Muscle of leg (tissue), 11 donors: Measurements from ENCODE around the gene UBAC2. TPM values are rescaled to one million over a fixed set of nuclear protein-coding genes. Genes with fewer than 3 reads are reported as not detected.

Experiments used
- DNase-seq: peaks from one replicate; pipeline ENCODE4 v3.0.0; 2013
- H3K27ac ChIP-seq: one replicate; pipeline ENCODE4 v1.5.1; 2013; ENCODE audit warnings: mild to moderate bottlenecking, low read length, control low read depth
- H3K27me3 ChIP-seq: one replicate; pipeline ENCODE4 v1.6.1; 2013; ENCODE audit warnings: low read length; ENCODE audit not compliant: control insufficient read depth, insufficient read depth
- H3K36me3 ChIP-seq: one replicate; pipeline ENCODE4 v1.6.1; 2013; ENCODE audit warnings: low read length; ENCODE audit not compliant: control insufficient read depth, insufficient read depth
- H3K4me1 ChIP-seq: one replicate; pipeline ENCODE4 v1.6.1; 2013; ENCODE audit warnings: low read length; ENCODE audit not compliant: control insufficient read depth, insufficient read depth
- H3K4me3 ChIP-seq: one replicate; pipeline ENCODE4 v1.5.1; 2013; ENCODE audit warnings: low read length, control low read depth
- H3K9me3 ChIP-seq: replicated peaks from 2 replicates; pipeline ENCODE4 v1.6.1; 2013; ENCODE audit warnings: low read depth, low read length; ENCODE audit not compliant: control insufficient read depth
- WGBS: methylation state at CpG from one replicate; pipeline ENCODE4 v1.1.5; 2013; ENCODE audit warnings: missing lambda C conversion rate; ENCODE audit not compliant: insufficient coverage; 5-methylcytosine and 5-hydroxymethylcytosine counted together
- polyA plus RNA-seq, 8 donors: library from polyadenylated mRNA; unstranded; fragments of 120-200 nt; gene quantifications; one replicate each; pipeline versions ENCODE4 v1.2.1 to v1.2.3, GENCODE V29; 2013; ENCODE audit warnings: inconsistent platforms in 1 of 8, low replicate concordance in 1 of 8; ENCODE audit not compliant: insufficient read length in 8 of 8, insufficient read depth in 1 of 8
- total RNA-seq: library from RNA; stranded (reverse); fragments of 120-200 nt; gene quantifications from one replicate; pipeline ENCODE4 v1.2.4, GENCODE V29; 2013

The UBAC2 gene
- total and polyA plus RNA-seq, 9 donors, result 46.3 to 92.6 (median 84.7) TPM

GRCh38 chr13:99256283-99256682 lies 55.6 kb downstream of the UBAC2 start:
- H3K9me3 ChIP-seq, result no peaks in the 10 kb centered on the region
- H3K36me3 ChIP-seq, result peaks cover 10% of the 10 kb centered on the region
- no peak overlapping the region for H3K27ac ChIP-seq
- no peaks in the 10 kb centered on the region for H3K27me3 ChIP-seq
- no CpG with 5 or more reads among the region's 2 CpGs for WGBS
- peak; percentile 49 for DNase-seq
- H3K4me1 ChIP-seq, result peaks cover 2% of the 10 kb centered on the region
- no peak overlapping the region for H3K4me3 ChIP-seq

- Histone ChIP-seq H3K36me3 (peaks cover 10% of the 10 kb centered on the region), H3K27me3 (no peaks in the 10 kb centered on the region), H3K9me3 (no peaks in the 10 kb centered on the region), H3K4me3 (no peak overlapping the region), H3K27ac (no peak overlapping the region), H3K4me1 (peaks cover 2% of the 10 kb centered on the region)
- no peak for DNase-seq
- no CpG with 5 or more reads among the region's 3 CpGs for WGBS
Measured at GRCh38 chr13:99256709-99257108, 56.1 kb downstream of the UBAC2 start.

DNA sequence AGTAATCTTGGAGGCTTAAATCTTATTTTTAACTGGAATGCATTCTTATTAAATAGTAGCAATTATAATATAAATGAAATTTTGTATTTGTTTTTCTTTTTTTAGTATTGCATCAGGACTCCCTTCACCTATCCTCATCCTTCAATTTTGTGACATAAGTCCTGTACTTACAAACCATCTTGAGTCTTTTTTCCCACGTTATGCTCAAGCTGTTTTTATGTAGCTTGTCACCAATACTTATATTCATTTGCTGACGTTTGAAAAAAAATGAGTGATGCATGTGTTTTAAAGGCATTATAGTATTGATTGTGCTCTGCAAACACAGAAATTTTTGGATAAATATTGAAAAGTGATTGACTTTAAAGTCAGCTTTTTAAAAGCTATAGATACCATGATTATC lies 56.6 kb downstream of the UBAC2 start:
- H3K9me3 ChIP-seq, result no peaks in the 10 kb centered on the region
- no CpG with 5 or more reads among the region's 2 CpGs for whole genome bisulfite sequencing
- H3K36me3 ChIP-seq, result peaks cover 6% of the 10 kb centered on the region
- no peak for DNase-seq
- H3K4me1 ChIP-seq, result peaks cover 2% of the 10 kb centered on the region
- H3K27me3 ChIP-seq, result no peaks in the 10 kb centered on the region
- H3K27ac ChIP-seq, result no peak overlapping the region
- no peak overlapping the region for H3K4me3 ChIP-seq

GRCh38 chr13:99258210-99258860 lies 57.7 kb downstream of the UBAC2 start, which contains the start of gene GPR18:
Gene GPR18, minus strand, starts transcription at chr13:99258379. Its CDS starts 2,507 bp downstream, at chr13:99255872.
- no peak within 1 kb of the TSS for H3K27ac ChIP-seq
- H3K4me3 ChIP-seq, result no peak within 1 kb of the TSS
- no CpG with 5 or more reads among the region's 4 CpGs for WGBS
- H3K36me3 ChIP-seq, result peaks cover 6% of the 10 kb centered on the region
- DNase-seq, result no peak
- no peaks in the 10 kb centered on the region for H3K9me3 ChIP-seq
- H3K4me1 ChIP-seq, result peaks cover 2% of the 10 kb centered on the region
- no peaks in the 10 kb centered on the region for H3K27me3 ChIP-seq

GRCh38 chr13:99258946-99259345 lies 58.3 kb downstream of the UBAC2 start:
- peaks cover 4% of the 10 kb centered on the region for H3K4me1 ChIP-seq
- no CpG with 5 or more reads among the region's 3 CpGs for WGBS
- peak; percentile 40 for DNase-seq
- no peaks in the 10 kb centered on the region for H3K9me3 ChIP-seq
- H3K4me3 ChIP-seq, result no peak overlapping the region
- peaks cover 6% of the 10 kb centered on the region for H3K36me3 ChIP-seq
- no peaks in the 10 kb centered on the region for H3K27me3 ChIP-seq
- no peak overlapping the region for H3K27ac ChIP-seq

DNA sequence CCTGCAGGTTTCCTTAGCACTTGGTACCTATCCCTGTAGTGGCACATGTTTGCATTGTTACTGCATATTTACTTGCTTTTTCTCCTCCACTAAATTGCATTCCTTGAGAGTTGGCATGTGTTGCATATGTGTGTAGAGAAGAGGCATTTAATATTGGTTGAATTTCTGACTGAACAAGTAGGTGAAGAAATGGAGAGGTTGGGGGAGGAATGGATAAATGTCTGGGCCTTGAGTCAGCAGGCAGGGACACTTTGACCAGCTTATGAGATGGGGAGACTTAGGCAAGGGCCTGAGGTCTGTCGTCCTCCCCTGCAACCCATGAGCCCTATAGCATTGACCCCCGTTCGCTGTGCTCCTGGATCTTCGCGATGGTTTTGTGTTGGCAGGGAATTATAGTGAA lies 59.6 kb downstream of the UBAC2 start:
- Histone ChIP-seq H3K4me1 (peaks cover 7% of the 10 kb centered on the region), H3K4me3 (no peak overlapping the region), H3K27ac (no peak overlapping the region), H3K27me3 (no peaks in the 10 kb centered on the region), H3K36me3 (peaks cover 6% of the 10 kb centered on the region), H3K9me3 (no peaks in the 10 kb centered on the region)
- 83% methylated on average over 1 of the region's 5 CpGs for WGBS
- DNase-seq, result no peak

DNA sequence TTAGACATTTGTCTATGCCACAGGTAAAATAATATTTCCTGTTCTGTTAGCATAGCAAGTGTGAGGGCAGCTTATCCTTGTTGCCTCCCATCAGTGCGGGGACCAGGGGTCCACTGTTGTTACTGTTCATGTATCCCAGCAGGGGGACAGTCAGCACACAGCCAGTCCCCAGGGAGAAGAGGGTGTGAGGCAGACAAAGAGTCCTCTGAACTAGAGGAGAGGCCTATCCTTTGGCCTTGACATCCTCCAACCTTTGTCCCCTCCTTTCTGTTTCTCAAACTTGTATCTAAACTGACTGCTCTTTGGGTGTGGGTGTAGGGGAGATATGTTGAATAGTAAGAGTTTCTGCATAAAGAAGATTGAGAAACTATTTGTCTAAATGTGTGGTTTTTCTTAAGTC lies 60.4 kb downstream of the UBAC2 start:
- WGBS, result 50% methylated on average over 1 of the region's 1 CpG
- Histone ChIP-seq H3K27me3 (no peaks in the 10 kb centered on the region), H3K4me1 (peaks cover 7% of the 10 kb centered on the region), H3K9me3 (no peaks in the 10 kb centered on the region), H3K36me3 (peaks cover 4% of the 10 kb centered on the region), H3K27ac (no peak overlapping the region), H3K4me3 (no peak overlapping the region)
- DNase-seq, result no peak

DNA sequence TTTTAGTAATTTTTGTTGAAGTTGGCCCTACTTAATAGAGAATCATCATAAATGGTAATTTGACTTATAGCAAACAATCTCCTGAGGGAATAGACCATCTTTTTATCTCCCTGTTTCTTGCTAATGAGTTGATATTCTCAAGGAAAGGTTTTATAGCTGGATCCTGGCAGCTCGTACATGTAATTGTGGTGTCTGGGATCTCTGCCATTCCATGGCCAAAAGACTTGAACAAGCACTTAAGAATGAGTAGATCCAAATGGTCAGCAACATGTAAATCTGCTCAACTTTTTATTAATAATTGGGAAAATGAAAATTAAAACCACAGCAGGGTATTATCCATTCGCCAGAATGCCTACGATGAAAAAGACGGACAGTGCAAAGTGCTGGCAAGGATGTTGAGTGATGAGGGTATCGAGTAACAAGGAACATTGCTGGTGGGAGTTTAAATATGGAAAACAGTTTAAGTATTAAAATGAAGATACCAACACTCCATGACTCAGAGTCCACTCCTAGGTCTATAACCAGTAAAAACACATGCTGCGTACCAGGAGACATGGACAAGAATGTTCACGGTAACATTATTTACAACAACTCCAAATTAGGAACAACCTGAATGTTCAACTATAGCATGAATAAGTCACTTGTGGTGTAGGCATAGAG lies 62.6 kb downstream of the UBAC2 start:
- Histone ChIP-seq H3K9me3 (no peaks in the 10 kb centered on the region), H3K27ac (no peak overlapping the region), H3K4me3 (no peak overlapping the region), H3K27me3 (no peaks in the 10 kb centered on the region), H3K4me1 (peaks cover 4% of the 10 kb centered on the region), H3K36me3 (peaks cover 10% of the 10 kb centered on the region)
- DNase-seq, result peak; percentile 40
- no CpG with 5 or more reads among the region's 7 CpGs for WGBS

GRCh38 chr13:99264051-99264450 lies 63.4 kb downstream of the UBAC2 start:
- no peak for DNase-seq
- Histone ChIP-seq H3K27ac (no peak overlapping the region), H3K9me3 (no peaks in the 10 kb centered on the region), H3K27me3 (no peaks in the 10 kb centered on the region), H3K36me3 (peaks cover 10% of the 10 kb centered on the region), H3K4me1 (peaks cover 4% of the 10 kb centered on the region), H3K4me3 (no peak overlapping the region)
- 17% methylated on average over 1 of the region's 1 CpG for WGBS

- Histone ChIP-seq H3K9me3 (no peaks in the 10 kb centered on the region), H3K4me1 (peaks cover 4% of the 10 kb centered on the region), H3K36me3 (peaks cover 6% of the 10 kb centered on the region), H3K4me3 (no peak overlapping the region), H3K27ac (no peak overlapping the region), H3K27me3 (no peaks in the 10 kb centered on the region)
- no peak for DNase-seq
- WGBS, result no CpG with 5 or more reads among the region's 8 CpGs
Measured at GRCh38 chr13:99265162-99265800, 64.6 kb downstream of the UBAC2 start.
